H4 (cell line): Measurements from ENCODE around the gene UGT2B7. TPM values are rescaled to one million over a fixed set of nuclear protein-coding genes. Genes with fewer than 3 reads are reported as not detected.
"Not testable (repeated sequence)": the region's sequence is repeated elsewhere in the genome, so short reads cannot be mapped to it uniquely, and the experiment has no call there.

ENCODE experiments used
- DNase-seq: peaks from one replicate; pipeline ENCODE4 v3.0.0-alpha.2; 2015; ENCODE audit warnings: low spot score
- total RNA-seq: library from RNA; depleted of rRNA; stranded (reverse); fragments of >200 nt; shearing (Covaris generic); gene quantifications from 2 replicates; pipeline ENCODE4 v1.2.3, GENCODE V29; 2014; rRNA removed

Gene UGT2B7
- 0.08 and 0.35 TPM in 2 replicates for total RNA-seq

- DNase-seq, result no peak
Observed at GRCh38 chr4:69096111-69096656, at the start of gene UGT2B7. Gene UGT2B7, plus strand, starts transcription at chr4:69096474. Its CDS starts 47 bp downstream, at chr4:69096521.

GRCh38 chr4:69049860-69050259, 46.4 kb upstream of the UGT2B7 start:
- DNase-seq, result no peak

DNA sequence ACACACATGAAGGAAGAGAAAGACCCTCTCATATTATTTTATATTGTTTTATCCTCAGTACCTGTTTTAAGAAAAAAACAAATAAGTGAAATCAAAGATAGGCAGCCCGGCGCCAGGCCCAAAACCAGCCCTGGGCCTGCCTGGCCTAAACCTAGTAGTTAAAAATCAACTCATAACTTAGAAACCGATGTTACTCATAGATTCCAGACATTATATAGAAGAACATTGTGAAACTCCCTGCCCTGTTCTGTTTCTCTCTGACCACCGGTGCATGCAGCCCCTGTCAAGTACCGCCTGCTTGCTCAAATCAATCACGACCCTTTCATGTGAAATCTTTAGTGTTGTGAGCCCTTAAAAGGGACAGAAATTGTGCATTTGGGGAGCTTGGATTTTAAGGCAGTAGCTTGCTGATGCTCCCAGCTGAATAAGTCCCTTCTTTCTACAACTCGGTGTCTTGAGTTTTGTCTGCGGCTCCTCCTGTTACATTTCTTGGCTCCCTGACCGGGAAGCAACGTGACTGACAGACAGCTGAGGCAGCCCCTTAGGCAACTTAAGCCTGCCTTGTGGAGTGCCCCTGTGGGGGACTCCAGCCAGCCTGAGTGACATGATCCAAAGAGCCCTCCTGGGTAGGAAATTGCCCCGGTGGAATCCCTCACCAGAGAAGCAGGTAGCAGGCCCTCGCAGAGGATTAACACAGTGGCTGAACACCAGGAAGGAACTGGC, 45.3 kb upstream of the UGT2B7 start:
- not testable (repeated sequence) for DNase-seq

GRCh38 chr4:69051576-69051943, 44.7 kb upstream of the UGT2B7 start:
- DNase-seq, result no peak

DNA sequence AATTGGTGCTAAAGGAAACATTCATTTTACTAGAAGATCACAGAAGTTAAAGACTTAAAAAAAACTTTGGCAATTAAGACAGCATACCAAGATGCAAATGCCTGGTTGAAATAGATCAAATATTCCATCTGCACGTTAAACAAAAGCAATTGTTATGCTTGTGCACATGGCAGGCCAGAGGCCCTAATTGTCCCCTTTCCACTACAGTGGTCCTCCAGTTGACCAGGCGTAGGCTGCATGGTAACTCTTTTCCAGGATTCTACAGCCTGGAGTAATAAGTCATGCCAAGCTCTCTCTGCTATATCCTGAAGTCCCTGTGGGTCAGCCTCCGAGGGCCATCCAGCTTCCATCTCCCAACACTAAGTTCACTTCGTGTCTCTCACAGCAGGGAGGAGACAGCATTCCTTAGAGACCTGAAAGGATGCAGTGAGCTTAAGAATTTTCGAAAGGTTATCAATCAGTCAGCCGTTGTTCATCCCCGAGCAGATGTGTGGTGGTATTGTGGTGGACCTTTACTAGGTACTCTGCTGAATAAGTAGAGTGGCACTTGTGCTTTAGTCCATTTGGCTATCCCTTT, 42.9 kb upstream of the UGT2B7 start:
- not testable (repeated sequence) for DNase-seq

DNA sequence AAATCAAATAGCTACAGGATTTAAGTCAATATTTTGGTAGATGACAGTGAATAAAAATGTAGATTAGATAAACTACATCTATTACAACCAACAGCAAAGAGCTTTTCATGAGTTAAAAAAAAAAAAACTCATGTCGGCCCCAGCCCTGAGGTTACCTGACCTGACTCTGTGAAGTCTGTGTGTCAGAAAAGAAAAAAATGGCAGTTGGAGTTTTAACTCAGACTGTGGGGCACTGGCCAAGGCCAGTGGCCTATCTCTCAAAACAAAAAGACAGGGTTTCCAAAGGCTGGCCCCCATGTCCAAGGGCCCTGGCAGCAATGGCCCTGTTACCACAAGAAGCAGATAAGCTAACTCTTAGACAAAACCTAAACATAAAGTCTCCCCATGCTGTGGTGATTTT, 42.2 kb upstream of the UGT2B7 start:
- not testable (repeated sequence) for DNase-seq

- DNase-seq, result peak; percentile 78
Observed at GRCh38 chr4:69054578-69055200, 41.6 kb upstream of the UGT2B7 start.

DNA sequence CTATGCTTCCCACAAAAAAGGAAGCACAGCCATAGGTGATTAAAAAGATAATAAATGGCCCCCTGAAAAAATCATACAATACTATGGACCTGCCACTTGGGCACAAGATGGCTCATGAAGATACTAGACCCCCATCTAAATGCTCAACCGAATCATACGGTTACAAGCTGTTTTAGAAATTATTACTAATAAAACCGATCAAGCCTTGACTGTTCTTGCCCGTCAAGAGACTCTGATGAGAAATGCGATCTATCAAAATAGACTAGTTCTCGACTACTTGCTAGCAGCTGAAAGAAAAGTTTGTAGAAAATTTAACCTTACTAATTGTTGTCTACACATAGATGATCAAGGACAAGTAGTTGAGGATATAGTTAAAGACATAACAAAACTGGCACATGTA, 40.1 kb upstream of the UGT2B7 start:
- DNase-seq, result no peak

DNA sequence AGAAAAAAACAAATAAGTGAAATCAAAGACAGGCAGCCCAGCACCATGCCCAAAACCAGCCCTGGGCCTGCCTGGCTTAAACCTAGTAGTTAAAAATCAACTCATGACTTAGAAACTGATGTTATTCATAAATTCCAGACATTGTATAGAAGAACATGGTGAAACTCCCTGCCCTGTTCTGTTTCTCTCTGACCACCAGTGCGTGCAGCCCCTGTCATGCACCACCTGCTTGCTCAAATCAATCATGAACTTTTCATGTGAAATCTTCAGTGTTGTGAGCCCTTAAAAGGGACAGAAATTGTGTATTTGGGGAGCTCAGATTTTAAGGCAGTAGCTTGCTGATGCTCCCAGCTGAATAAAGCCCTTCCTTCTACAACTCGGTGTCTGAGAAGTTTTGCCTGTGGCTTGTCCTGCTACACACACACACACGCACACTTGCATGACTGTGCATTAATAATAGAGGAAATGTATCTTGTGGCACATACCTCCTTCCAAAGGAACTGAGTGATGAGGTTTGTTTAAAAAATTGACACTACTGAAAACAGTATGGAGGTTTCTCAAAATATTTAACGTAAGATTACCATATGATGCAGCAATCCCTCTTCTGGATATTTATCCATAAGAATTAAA, 39.2 kb upstream of the UGT2B7 start:
- DNase-seq, result no peak

GRCh38 chr4:69057620-69058409, 38.5 kb upstream of the UGT2B7 start:
- DNase-seq, result no peak

GRCh38 chr4:69058410-69059059, 37.7 kb upstream of the UGT2B7 start:
- no peak for DNase-seq

GRCh38 chr4:69060651-69061308, 35.5 kb upstream of the UGT2B7 start:
- no peak for DNase-seq

GRCh38 chr4:69064391-69064790, 31.9 kb upstream of the UGT2B7 start:
- DNase-seq, result no peak

DNA sequence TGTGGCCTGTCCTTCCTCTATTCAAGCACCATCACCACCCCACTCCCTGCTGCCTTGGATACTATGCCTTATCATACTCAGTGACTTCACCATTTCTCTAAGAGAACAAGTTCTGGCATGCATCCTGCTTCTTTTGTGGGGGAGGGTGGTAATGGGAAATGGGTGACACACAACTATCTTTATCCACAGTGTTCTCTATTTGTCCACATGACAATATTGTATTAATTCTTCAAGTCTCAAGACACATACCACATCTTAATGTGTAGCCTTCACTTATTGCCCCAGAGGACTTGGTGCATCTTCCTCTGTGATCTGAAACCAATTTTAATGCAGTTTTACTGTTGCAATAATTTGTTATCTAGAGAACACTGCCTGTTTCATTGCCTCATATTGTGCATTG, 29.3 kb upstream of the UGT2B7 start:
- DNase-seq, result no peak

GRCh38 chr4:69069085-69069484, 27.2 kb upstream of the UGT2B7 start:
- no peak for DNase-seq

GRCh38 chr4:69070590-69070989, 25.7 kb upstream of the UGT2B7 start:
- DNase-seq, result no peak

- DNase-seq, result no peak
Observed at GRCh38 chr4:69071286-69071685, 25.0 kb upstream of the UGT2B7 start.

GRCh38 chr4:69073375-69073774, 22.9 kb upstream of the UGT2B7 start:
- DNase-seq, result no peak

- DNase-seq, result no peak
Observed at GRCh38 chr4:69075061-69075792, 21.0 kb upstream of the UGT2B7 start.

DNA sequence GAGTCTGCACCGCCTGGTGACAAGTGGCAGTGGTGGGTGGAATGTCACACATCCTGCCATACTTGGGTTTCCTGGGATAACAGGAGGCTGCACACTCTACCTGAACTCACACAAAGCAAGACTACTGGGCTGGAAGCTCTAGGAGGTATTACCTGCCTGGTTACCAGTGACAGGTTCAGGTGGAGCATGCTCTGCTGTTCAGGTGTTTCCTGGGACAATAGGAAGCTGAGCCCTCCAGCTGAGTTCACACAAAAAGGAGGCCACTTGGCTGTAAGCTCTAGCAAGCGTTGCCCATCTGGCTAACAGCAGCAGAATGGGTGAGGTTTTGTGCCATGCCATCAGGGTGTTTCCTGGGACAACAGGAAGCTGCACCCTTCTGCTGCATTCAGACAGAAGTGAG, 17.4 kb upstream of the UGT2B7 start:
- no peak for DNase-seq
